Psoas muscle (tissue), 8 donors: ENCODE results near the gene PLEKHA4. TPM values are rescaled to one million over a fixed set of nuclear protein-coding genes. Genes with fewer than 3 reads are reported as not detected.

Experiments
- ATAC-seq, 4 donors: fragments of 200-7000 bp; cut with Tn5 transposase; one replicate each; pipeline ENCODE4 v1.9.1; 2020; ENCODE audit warnings: moderate library complexity in 3 of 4, mild to moderate bottlenecking in 2 of 4
- DNase-seq, 2 donors: peaks; one replicate each; pipeline ENCODE4 v3.0.0-alpha.2; 2020
- H3K27ac ChIP-seq: fragments of 200-600 bp; one replicate; pipeline ENCODE4 v1.8.0; 2022
- H3K27me3 ChIP-seq, 3 donors: fragments of 200-600 bp in 1 of 3; one replicate each; pipeline versions ENCODE4 v1.6.1 to v1.8.0; 2013 to 2022; ENCODE audit warnings: low read length in 2 of 3, mild to moderate bottlenecking in 2 of 3, moderate library complexity in 1 of 3; ENCODE audit not compliant: insufficient read depth in 3 of 3
- H3K36me3 ChIP-seq, 2 donors: fragments of 200-600 bp in 1 of 2; one replicate each; pipeline versions ENCODE4 v1.6.1 to v1.8.0; 2013 to 2022; ENCODE audit warnings: low read depth in 1 of 2, mild to moderate bottlenecking in 1 of 2, moderate library complexity in 1 of 2; ENCODE audit not compliant: insufficient read depth in 1 of 2
- H3K4me1 ChIP-seq: fragments of 200-600 bp; one replicate; pipeline ENCODE4 v1.8.0; 2022
- H3K4me3 ChIP-seq: fragments of 200-600 bp; one replicate; pipeline ENCODE4 v1.8.0; 2022; ENCODE audit warnings: mild to moderate bottlenecking
- H3K9me3 ChIP-seq: fragments of 200-600 bp; one replicate; pipeline ENCODE4 v1.8.0; 2022
- CTCF ChIP-seq: fragments of 200-600 bp; IDR thresholded peaks from one replicate; pipeline ENCODE4 v1.8.0; 2022; ENCODE audit warnings: antibody characterized with exemption
- WGBS, 3 donors: extraction: QIAGEN DNeasy Blood & Tissue Kit; methylation state at CpG; one replicate each; pipeline versions ENCODE4 v1.1.6 to v1.1.7; 2013; 5-methylcytosine and 5-hydroxymethylcytosine counted together
- intact Hi-C, 2 donors: fragments of 100-400 bp; cut with DNase I; formaldehyde crosslinking; loops; one replicate each; pipeline versions ENCODE4 v1.11.0 to v1.14.2; 2022
- polyA plus RNA-seq, 3 donors: library from polyadenylated mRNA; stranded (reverse); fragments of 200-250 nt; gene quantifications; one replicate each; pipeline ENCODE4 v1.2.3, GENCODE V29; 2013
- total RNA-seq, 4 donors: library from RNA; stranded (reverse); fragmentation: NEBNext Ultra II Directional in 2 of 4; extraction: Animal tissue kit (Norgen Biotek cat#: 25700) in 2 of 4; gene quantifications; one replicate each; pipeline versions ENCODE4 v1.2.1 to v1.2.4, GENCODE V29; 2021 to 2023
- donor health status: healthy with polysubstance abuse.
- donor health status: DM: no; HTN: no; CAD: no; lungs with moderate emphysema.
- donor health status: Bipolar disorder and iron deficiency.
- donor health status: healthy.
- donor health status: DM: yes; HTN: yes; CAD: no.
- donor health status: DM: no; HTN: no; CAD: no.
- donor health status: DM: no; HTN: no; CAD: no.
- donor health status: DM: yes; HTN: yes; CAD: no.

Gene PLEKHA4
- total and polyA plus RNA-seq, 7 donors = 9.4 to 30.0 (median 14.9) TPM

- no peak for DNase-seq
- Histone ChIP-seq H3K27ac (peak overlapping the region; percentile 87), H3K4me1 (peaks cover 10% of the 10 kb centered on the region), H3K9me3 (no peaks in the 10 kb centered on the region), H3K36me3 (peaks cover 2 to 4% of the 10 kb centered on the region in 2 donors), H3K4me3 (peak overlapping the region; percentile 78), H3K27me3 (no peaks in the 10 kb centered on the region)
- WGBS, 3 donors = 5 to 11% (median 7%) methylated on average over 7 of the region's 7 CpGs
- intact Hi-C loops = no loop called here
- TF ChIP-seq CTCF = no peak
- ATAC-seq = no peak
These were observed 58.3 kb downstream of the PLEKHA4 start for GRCh38 chr19:48810151-48810550.

GRCh38 chr19:48807590-48808308, 60.7 kb downstream of the PLEKHA4 start:
- ATAC-seq = no peak
- H3K9me3 ChIP-seq = no peaks in the 10 kb centered on the region
- H3K4me1 ChIP-seq = peaks cover 8% of the 10 kb centered on the region
- no peak for TF ChIP-seq CTCF
- H3K4me3 ChIP-seq = no peak overlapping the region
- no peaks in the 10 kb centered on the region for H3K27me3 ChIP-seq
- H3K36me3 ChIP-seq = peaks cover 2 to 22% of the 10 kb centered on the region in 2 donors
- intact Hi-C loops = no loop called here
- 85 to 87% (median 86%) methylated on average over 13 of the region's 13 CpGs for WGBS, 3 donors
- no peak overlapping the region for H3K27ac ChIP-seq
- DNase-seq = no peak

GRCh38 chr19:48806818-48807589, 61.4 kb downstream of the PLEKHA4 start:
- 58 to 64% (median 63%) methylated on average over 16 to 17 of the region's 17 CpGs for WGBS, 3 donors
- ATAC-seq = peak; percentile 48 to 59 (median 55)

GRCh38 chr19:48806518-48806817, 61.9 kb downstream of the PLEKHA4 start:
- Histone ChIP-seq H3K27ac (peak overlapping the region; percentile 3), H3K27me3 (no peaks in the 10 kb centered on the region), H3K9me3 (no peaks in the 10 kb centered on the region), H3K4me1 (peaks cover 8% of the 10 kb centered on the region), H3K4me3 (no peak overlapping the region), H3K36me3 (peaks cover 2 to 23% of the 10 kb centered on the region in 2 donors)
- no peak for TF ChIP-seq CTCF
- 74 to 81% (median 77%) methylated on average over 5 of the region's 5 CpGs for WGBS, 3 donors
- ATAC-seq (no peak), DNase-seq (peak in 1 of 2 donors; percentile 48)
- intact Hi-C loops = no loop called here

More at GRCh38 chr19:48806818-48807589, 61.4 kb downstream of the PLEKHA4 start:
- peak overlapping the region; percentile 3 for H3K27ac ChIP-seq
- H3K4me1 ChIP-seq = peaks cover 8% of the 10 kb centered on the region
- TF ChIP-seq CTCF = no peak
- intact Hi-C loops = no loop called here
- peak in 1 of 2 donors; percentile 57 for DNase-seq
- H3K36me3 ChIP-seq = peaks cover 2 to 23% of the 10 kb centered on the region in 2 donors
- no peaks in the 10 kb centered on the region for H3K9me3 ChIP-seq
- no peaks in the 10 kb centered on the region for H3K27me3 ChIP-seq
- H3K4me3 ChIP-seq = no peak overlapping the region
